ENCODE data around the gene RBM7.

RBM7 gene

DNA sequence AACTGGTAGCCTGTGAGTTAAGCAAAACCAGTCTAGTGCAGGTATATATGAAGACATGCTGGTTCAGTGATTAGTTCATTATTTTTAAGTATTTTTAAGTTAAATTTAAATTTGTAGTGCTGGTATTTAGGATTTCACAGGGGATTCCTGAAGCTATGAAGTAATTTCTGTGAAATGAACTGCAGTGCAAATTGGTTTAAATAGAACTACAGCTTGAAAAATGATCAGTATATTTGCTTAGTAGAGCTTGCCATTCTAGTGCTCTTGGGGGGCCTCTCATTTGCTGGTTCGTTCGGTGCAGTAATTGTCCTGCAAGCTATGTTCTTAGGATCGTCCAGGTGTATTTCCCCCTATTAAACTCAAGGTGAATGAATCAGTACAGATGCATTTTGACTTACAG lies 51.9 kb downstream of the RBM7 start:
- Histone ChIP-seq H3K36me3 (replicated peaks; ENCODE audit: low read depth, low read length) (peaks cover 21% of the 10 kb centered on the region), H3K27ac (ENCODE audit: low read length) (no peak overlapping the region), H2AFZ (ENCODE audit: low read depth, low read length) (no peak overlapping the region), H4K20me1 (ENCODE audit: insufficient read depth, low read length) (no peaks in the 10 kb centered on the region), H3K9ac (ENCODE audit: low read length) (no peak overlapping the region), H3K27me3 (ENCODE audit: low read depth, low read length) (no peaks in the 10 kb centered on the region), H3K9me3 (ENCODE audit: insufficient read depth, low read length) (no peaks in the 10 kb centered on the region), H3K79me2 (ENCODE audit: low read length) (no peaks in the 10 kb centered on the region), H3K4me2 (ENCODE audit: low read length) (no peak overlapping the region), H3K4me3 (ENCODE audit: low read length) (no peak overlapping the region), H3K4me1 (ENCODE audit: low read length) (no peaks in the 10 kb centered on the region)
- no peak for TF ChIP-seq EZH2phosphoT487 (IDR thresholded peaks at IDR 0.05; ENCODE audit: low read depth)
- TF ChIP-seq, protein P1, sequence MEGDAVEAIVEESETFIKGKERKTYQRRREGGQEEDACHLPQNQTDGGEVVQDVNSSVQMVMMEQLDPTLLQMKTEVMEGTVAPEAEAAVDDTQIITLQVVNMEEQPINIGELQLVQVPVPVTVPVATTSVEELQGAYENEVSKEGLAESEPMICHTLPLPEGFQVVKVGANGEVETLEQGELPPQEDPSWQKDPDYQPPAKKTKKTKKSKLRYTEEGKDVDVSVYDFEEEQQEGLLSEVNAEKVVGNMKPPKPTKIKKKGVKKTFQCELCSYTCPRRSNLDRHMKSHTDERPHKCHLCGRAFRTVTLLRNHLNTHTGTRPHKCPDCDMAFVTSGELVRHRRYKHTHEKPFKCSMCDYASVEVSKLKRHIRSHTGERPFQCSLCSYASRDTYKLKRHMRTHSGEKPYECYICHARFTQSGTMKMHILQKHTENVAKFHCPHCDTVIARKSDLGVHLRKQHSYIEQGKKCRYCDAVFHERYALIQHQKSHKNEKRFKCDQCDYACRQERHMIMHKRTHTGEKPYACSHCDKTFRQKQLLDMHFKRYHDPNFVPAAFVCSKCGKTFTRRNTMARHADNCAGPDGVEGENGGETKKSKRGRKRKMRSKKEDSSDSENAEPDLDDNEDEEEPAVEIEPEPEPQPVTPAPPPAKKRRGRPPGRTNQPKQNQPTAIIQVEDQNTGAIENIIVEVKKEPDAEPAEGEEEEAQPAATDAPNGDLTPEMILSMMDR (IDR thresholded peaks at IDR 0.05; ENCODE audit: low read depth, low read length), result no peak

All from OCI-LY3 (cell line).